Upper lobe of right lung (tissue), 1 donor: ENCODE measurements around the gene PRKACA. TPM values are rescaled to one million over a fixed set of nuclear protein-coding genes. Genes with fewer than 3 reads are reported as not detected.
"Not testable (repeated sequence)": the region's sequence is repeated elsewhere in the genome, so short reads cannot be mapped to it uniquely, and the experiment has no call there.

Experiments
- ATAC-seq: fragments of 200-7000 bp; cut with Tn5 transposase; one replicate; pipeline ENCODE4 v1.9.1; 2020; ENCODE audit warnings: mild to moderate bottlenecking, moderate library complexity
- DNase-seq: peaks from one replicate; pipeline ENCODE4 v3.0.0-alpha.2; 2020
- H3K27ac ChIP-seq: fragments of 200-600 bp; one replicate; pipeline ENCODE4 v1.8.0; 2022
- H3K27me3 ChIP-seq: fragments of 200-600 bp; one replicate; pipeline ENCODE4 v1.8.0; 2022; ENCODE audit warnings: mild to moderate bottlenecking
- H3K36me3 ChIP-seq: fragments of 200-600 bp; one replicate; pipeline ENCODE4 v1.8.0; 2022
- H3K4me1 ChIP-seq: fragments of 200-600 bp; one replicate; pipeline ENCODE4 v1.8.0; 2022
- H3K4me3 ChIP-seq: fragments of 200-600 bp; one replicate; pipeline ENCODE4 v1.8.0; 2022; ENCODE audit warnings: mild to moderate bottlenecking
- H3K9me3 ChIP-seq: fragments of 200-600 bp; one replicate; pipeline ENCODE4 v1.8.0; 2022
- intact Hi-C: fragments of 100-400 bp; cut with DNase I; formaldehyde crosslinking; loops from one replicate; pipeline ENCODE4 v1.11.0; 2022
- total RNA-seq: library from RNA; stranded (reverse); fragmentation: NEBNext Ultra II Directional; extraction: Animal tissue kit (Norgen Biotek cat#: 25700); gene quantifications from one replicate; pipeline ENCODE4 v1.2.1, GENCODE V29; 2021
- TF ChIP-seq, protein P1 (sequence below): fragments of 200-600 bp; IDR thresholded peaks from one replicate; pipeline ENCODE4 v1.8.0; 2022; ENCODE audit warnings: antibody characterized with exemption
- donor health status: DM: no; HTN: yes; CAD: no; lungs with severe emphysema.

PRKACA gene
- total RNA-seq, 1 donor from 2014 or later, result 85.7 TPM

DNA sequence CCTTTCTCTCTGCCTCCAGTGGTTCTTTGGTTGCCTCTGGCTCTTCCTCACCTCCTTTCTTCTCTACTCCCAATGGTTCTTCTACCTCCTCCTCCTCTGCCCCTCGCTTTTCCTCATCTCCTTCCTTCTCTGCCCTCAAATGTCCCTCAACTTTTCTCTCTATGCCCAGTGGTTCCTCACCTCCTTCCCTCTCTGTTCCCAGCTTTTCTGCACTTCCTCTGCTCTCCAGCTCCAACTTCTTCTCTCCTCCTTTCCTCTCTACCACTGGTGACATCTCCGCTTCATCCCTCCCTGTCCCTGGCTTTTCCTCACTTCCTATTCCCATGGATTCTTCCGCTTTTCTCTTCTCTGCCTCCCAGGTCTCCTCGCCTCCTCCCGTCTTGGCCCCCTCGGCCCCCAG, 63.5 kb downstream of the PRKACA start:
- no peaks in the 10 kb centered on the region for H3K9me3 ChIP-seq
- TF ChIP-seq, protein P1, sequence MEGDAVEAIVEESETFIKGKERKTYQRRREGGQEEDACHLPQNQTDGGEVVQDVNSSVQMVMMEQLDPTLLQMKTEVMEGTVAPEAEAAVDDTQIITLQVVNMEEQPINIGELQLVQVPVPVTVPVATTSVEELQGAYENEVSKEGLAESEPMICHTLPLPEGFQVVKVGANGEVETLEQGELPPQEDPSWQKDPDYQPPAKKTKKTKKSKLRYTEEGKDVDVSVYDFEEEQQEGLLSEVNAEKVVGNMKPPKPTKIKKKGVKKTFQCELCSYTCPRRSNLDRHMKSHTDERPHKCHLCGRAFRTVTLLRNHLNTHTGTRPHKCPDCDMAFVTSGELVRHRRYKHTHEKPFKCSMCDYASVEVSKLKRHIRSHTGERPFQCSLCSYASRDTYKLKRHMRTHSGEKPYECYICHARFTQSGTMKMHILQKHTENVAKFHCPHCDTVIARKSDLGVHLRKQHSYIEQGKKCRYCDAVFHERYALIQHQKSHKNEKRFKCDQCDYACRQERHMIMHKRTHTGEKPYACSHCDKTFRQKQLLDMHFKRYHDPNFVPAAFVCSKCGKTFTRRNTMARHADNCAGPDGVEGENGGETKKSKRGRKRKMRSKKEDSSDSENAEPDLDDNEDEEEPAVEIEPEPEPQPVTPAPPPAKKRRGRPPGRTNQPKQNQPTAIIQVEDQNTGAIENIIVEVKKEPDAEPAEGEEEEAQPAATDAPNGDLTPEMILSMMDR, result no peak
- intact Hi-C loops, result no loop called here
- peaks cover 11% of the 10 kb centered on the region for H3K36me3 ChIP-seq
- H3K4me1 ChIP-seq, result no peaks in the 10 kb centered on the region
- DNase-seq (no peak), ATAC-seq (no peak)
- no peak overlapping the region for H3K27ac ChIP-seq
- H3K27me3 ChIP-seq, result peaks cover 10% of the 10 kb centered on the region
- H3K4me3 ChIP-seq, result no peak overlapping the region

DNA sequence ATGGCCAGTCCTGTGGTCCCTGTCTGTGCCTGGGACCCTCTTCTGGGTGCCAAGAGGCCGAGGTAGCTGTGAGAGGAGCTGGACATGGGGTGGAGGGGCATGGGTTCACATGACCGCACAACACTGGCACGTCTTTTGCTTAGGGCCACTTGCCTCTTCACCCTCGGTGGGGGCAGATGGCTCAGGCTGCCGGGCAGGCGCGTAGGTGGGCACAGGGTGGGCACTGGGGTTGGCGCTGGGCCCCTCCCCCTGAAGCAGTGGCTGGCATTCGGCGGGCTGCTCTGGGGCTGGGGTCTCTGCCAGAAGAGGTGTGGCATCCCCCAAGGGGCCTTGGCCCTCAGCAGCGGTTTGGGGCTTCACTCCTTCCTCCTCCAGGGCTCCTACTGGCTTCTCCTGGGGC, 64.1 kb downstream of the PRKACA start:
- DNase-seq, result no peak
- Histone ChIP-seq H3K27ac (no peak overlapping the region), H3K4me3 (no peak overlapping the region), H3K36me3 (peaks cover 14% of the 10 kb centered on the region), H3K27me3 (peaks cover 4% of the 10 kb centered on the region), H3K4me1 (no peaks in the 10 kb centered on the region), H3K9me3 (no peaks in the 10 kb centered on the region)
- TF ChIP-seq, protein P1, result no peak
- intact Hi-C loops, result no loop called here
- ATAC-seq, result no peak

- intact Hi-C loops, result no loop called here
- peaks cover 14% of the 10 kb centered on the region for H3K36me3 ChIP-seq
- no peak for ATAC-seq
Measured at GRCh38 chr19:14053032-14053431, 64.5 kb downstream of the PRKACA start.

DNA sequence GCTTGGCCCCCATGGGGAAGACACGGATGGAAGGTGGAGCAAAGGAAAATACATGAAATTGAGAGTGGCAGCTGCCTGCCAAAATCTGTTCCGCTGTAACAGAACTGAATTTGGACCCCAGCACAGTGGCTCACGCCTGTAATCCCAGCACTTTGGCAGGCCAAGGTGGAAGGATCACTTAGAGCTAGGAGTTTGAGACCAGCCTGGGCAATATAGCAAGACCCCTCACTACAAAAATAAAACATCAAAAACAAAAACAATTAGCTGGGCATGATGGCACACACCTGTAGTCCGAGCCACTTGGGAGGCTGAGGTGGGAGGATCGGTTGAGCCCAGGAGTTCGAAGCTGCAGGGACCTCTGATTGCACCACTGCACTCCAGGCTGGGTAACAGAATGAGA, 65.1 kb downstream of the PRKACA start:
- intact Hi-C loops, result no loop called here
- TF ChIP-seq, protein P1, result no peak
- DNase-seq (no peak), ATAC-seq (no peak)
- Histone ChIP-seq H3K4me1 (no peaks in the 10 kb centered on the region), H3K27ac (no peak overlapping the region), H3K4me3 (no peak overlapping the region), H3K27me3 (no peaks in the 10 kb centered on the region), H3K9me3 (no peaks in the 10 kb centered on the region), H3K36me3 (peaks cover 14% of the 10 kb centered on the region)

More at GRCh38 chr19:14053032-14053431, 64.5 kb downstream of the PRKACA start:
- H3K4me1 ChIP-seq, result no peaks in the 10 kb centered on the region
- no peaks in the 10 kb centered on the region for H3K27me3 ChIP-seq
- H3K27ac ChIP-seq, result no peak overlapping the region
- DNase-seq, result no peak
- no peaks in the 10 kb centered on the region for H3K9me3 ChIP-seq
- TF ChIP-seq, protein P1, result no peak
- no peak overlapping the region for H3K4me3 ChIP-seq

DNA sequence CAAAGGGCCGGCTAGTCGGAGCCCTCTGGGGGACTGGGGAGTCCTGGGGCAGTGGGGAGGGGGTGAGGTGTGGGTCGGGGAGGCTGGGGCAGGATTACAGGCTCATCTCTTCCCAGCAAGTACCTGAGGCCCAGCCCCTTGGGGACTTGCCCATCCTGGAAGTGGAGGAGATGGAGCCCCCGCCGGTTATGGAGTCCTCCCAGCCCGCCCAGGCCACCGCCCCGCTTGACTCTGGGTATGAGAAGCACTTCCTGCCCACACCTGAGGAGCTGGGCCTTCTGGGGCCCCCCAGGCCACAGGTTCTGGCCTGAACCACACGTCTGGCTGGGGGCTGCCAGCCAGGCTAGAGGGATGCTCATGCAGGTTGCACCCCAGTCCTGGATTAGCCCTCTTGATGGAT, 65.6 kb downstream of the PRKACA start:
- Histone ChIP-seq H3K4me1 (no peaks in the 10 kb centered on the region), H3K27ac (no peak overlapping the region), H3K9me3 (no peaks in the 10 kb centered on the region), H3K27me3 (no peaks in the 10 kb centered on the region), H3K4me3 (no peak overlapping the region), H3K36me3 (peaks cover 14% of the 10 kb centered on the region)
- DNase-seq, result peak; percentile 63
- intact Hi-C loops, result no loop called here
- ATAC-seq, result no peak
- TF ChIP-seq, protein P1, result no peak

DNA sequence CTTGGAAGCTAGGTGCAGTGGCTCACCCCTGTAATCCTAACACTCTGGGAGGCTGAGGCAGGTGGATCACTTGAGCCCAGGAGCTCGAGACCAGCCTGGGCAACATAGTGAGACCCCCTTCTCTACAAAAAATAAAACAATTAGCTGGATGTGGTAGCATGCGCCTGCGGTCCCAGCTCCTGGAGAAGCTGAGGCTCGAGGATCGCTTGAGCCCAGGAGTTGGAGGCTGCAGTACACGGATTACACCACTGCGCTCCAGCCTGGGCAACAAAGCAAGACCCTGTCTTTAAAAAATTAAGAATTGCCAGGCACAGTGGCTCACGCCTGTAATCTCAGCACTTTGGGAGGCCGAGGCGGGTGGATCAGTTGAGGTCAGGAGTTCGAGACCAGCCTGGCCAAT, 66.6 kb downstream of the PRKACA start:
- DNase-seq, H3K4me3 ChIP-seq, H3K4me1 ChIP-seq, H3K27ac ChIP-seq, ATAC-seq, H3K9me3 ChIP-seq, intact Hi-C loops, H3K27me3 ChIP-seq: not testable (repeated sequence)
- H3K36me3 ChIP-seq, result peaks cover 14% of the 10 kb centered on the region
